ENCODE measurements around the gene RYR1.
A peak's percentile ranks its signal among the peaks of the same experiment; 100 is the strongest.
"Not testable (repeated sequence)": the region's sequence is repeated elsewhere in the genome, so short reads cannot be mapped to it uniquely, and the experiment has no call there.

Gene RYR1

DNA sequence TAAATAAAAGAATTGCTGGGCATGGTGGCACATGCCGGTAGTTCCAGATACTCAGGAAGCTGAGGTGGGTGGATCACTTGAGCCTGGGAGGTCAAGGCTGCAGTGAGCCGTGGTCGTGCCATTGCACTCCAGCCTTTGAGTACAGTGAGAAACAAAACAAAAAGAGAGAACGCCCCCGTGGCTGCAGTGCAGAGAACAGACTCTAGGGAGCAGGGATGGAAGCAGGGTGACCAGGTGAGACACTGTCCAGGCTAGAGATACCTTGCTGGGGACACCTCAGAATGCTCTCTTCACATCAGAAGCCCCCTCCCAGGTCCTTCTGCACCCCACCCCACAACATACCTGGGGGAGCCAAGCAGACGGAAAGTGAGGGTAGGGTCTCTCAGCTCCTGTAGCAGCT lies 159.4 kb downstream of the RYR1 start:
- TF ChIP-seq, protein P1, sequence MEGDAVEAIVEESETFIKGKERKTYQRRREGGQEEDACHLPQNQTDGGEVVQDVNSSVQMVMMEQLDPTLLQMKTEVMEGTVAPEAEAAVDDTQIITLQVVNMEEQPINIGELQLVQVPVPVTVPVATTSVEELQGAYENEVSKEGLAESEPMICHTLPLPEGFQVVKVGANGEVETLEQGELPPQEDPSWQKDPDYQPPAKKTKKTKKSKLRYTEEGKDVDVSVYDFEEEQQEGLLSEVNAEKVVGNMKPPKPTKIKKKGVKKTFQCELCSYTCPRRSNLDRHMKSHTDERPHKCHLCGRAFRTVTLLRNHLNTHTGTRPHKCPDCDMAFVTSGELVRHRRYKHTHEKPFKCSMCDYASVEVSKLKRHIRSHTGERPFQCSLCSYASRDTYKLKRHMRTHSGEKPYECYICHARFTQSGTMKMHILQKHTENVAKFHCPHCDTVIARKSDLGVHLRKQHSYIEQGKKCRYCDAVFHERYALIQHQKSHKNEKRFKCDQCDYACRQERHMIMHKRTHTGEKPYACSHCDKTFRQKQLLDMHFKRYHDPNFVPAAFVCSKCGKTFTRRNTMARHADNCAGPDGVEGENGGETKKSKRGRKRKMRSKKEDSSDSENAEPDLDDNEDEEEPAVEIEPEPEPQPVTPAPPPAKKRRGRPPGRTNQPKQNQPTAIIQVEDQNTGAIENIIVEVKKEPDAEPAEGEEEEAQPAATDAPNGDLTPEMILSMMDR (IDR thresholded peaks at IDR 0.05) = no peak
- Histone ChIP-seq H3K27ac (no peak overlapping the region), H3K9me3 (no peaks in the 10 kb centered on the region), H3K4me1 (peaks cover 0 to 10% (median 3%) of the 10 kb centered on the region in 4 donors), H3K36me3 (no peaks in the 10 kb centered on the region), H3K27me3 (peaks cover 0 to 42% of the 10 kb centered on the region in 2 donors), H3K4me3 (no peak overlapping the region)
- no peak for DNase-seq
- intact Hi-C loops (cut with DNase I; ENCODE audit: low total_unique reads) = no loop called here

DNA sequence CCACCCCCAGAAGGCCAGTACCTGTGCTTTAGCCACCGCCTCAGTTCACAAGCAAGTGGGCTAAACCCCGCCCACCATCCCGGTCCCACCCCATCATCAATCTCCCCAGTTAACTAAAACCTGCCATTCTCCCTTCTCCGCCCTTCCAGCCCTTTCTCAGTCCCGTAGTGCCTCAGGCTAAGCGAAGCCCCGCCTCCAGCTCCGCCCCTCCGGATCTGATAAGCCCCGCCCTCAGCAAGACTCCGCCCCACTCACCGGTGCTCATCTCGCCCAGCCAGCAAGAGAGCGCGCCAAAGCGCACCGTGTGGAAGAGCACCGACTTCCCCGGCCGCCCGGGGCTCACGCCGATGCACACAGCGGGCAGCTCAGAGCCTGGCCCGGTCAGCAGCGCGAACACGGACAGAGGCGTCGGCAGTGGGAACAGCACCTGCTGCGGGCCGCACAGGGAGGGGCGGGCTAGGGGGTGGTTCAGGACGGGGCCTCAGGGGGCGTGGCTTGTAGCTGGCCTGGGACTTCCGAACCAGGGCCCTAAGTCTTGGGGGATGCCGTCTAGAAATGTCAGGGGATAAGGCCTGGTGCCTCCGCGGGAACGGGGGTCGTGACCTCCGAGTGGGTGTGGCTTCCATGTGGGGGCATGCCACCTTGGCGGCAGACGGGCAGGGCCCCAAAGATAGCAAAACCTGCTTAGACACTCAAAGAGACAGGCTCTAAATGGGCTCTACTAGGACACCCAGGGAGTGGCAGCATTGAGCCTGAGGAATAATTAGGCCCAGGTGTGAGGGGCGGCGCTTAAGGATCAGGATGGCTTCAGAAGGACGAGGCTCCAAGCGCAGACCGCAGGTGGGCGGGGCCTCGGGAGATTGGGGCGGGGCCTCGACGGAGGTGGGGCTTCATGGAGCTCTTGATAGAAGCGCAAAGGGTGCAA lies 162.8 kb downstream of the RYR1 start:
- H3K27ac ChIP-seq = no peak overlapping the region
- TF ChIP-seq, protein P1 (IDR thresholded peaks at IDR 0.05) = no peak
- H3K4me1 ChIP-seq = peaks cover 0 to 10% (median 3%) of the 10 kb centered on the region in 4 donors
- H3K36me3 ChIP-seq = no peaks in the 10 kb centered on the region
- intact Hi-C loops (cut with DNase I; ENCODE audit: low total_unique reads) = no loop called here
- no peaks in the 10 kb centered on the region for H3K9me3 ChIP-seq
- peak overlapping the region in 1 of 2 donors; percentile 12 for H3K4me3 ChIP-seq
- peaks cover 0 to 38% of the 10 kb centered on the region in 2 donors for H3K27me3 ChIP-seq
- DNase-seq = no peak

DNA sequence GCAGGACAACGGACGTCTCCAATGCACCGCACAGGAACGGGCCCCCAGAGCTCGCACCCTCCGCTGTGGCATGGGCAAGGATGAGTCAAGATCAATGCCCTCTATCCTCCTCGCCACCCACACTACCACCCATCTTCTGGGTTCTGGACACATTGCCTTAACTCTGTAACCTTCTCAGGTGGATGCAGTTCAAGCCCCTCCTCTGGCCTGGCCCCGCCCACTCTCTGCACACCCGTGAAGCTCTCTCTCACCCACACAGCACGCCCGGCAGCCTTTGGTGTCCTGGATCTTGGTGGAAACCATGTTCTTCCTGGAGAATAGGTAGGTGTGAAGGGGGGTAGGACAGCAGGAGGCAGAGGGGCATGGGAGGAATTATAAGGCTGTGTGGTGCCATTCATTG lies 163.6 kb downstream of the RYR1 start:
- Histone ChIP-seq H3K27me3 (peaks cover 0 to 36% of the 10 kb centered on the region in 2 donors), H3K4me1 (peaks cover 0 to 10% (median 3%) of the 10 kb centered on the region in 4 donors), H3K27ac (no peak overlapping the region), H3K4me3 (no peak overlapping the region), H3K36me3 (no peaks in the 10 kb centered on the region), H3K9me3 (no peaks in the 10 kb centered on the region)
- no peak for DNase-seq
- intact Hi-C loops (cut with DNase I; ENCODE audit: low total_unique reads) = no loop called here
- TF ChIP-seq, protein P1 (IDR thresholded peaks at IDR 0.05) = no peak

DNA sequence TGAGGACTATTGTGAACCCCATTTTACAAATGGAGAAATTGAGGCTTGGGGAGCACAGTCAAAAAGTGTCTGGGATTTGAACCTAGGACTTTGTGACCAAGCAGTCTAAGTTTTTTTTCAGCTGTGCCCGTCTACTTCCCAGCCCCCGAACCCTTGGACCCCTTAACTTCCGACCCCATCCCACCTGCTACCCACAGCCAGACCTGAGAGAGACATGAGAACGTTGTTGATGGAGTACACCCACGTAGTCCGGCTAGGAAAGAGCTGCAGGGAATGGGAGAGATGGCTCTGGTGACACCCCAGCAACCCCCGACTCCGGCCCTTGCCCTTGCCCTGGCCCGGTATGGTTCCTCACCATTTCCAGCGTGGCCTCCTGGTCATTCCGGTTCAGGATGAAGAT lies 166.2 kb downstream of the RYR1 start:
- TF ChIP-seq, protein P1 (IDR thresholded peaks at IDR 0.05) = no peak

DNA sequence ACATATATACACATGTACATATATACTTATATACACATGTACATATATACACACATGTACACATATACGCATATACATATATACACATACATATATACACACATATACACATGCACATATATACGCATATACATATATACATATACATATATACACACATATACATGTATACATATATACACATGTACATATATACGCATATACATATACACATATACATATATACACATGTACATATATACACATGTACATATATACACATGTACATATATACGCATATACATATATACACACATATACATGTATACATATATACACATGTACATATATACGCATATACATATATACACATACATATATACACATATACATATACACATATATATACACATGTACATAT lies 169.4 kb downstream of the RYR1 start:
- H3K27ac ChIP-seq; H3K36me3 ChIP-seq; H3K27me3 ChIP-seq; intact Hi-C loops (cut with DNase I; ENCODE audit: low total_unique reads); H3K4me1 ChIP-seq; DNase-seq; H3K4me3 ChIP-seq; H3K9me3 ChIP-seq: not testable (repeated sequence)

More for the DNA sequence above, 166.2 kb downstream of the RYR1 start:
- Histone ChIP-seq H3K9me3 (no peaks in the 10 kb centered on the region), H3K27me3 (peaks cover 0 to 14% of the 10 kb centered on the region in 2 donors), H3K4me3 (no peak overlapping the region), H3K36me3 (no peaks in the 10 kb centered on the region), H3K4me1 (peaks cover 0 to 10% (median 3%) of the 10 kb centered on the region in 4 donors), H3K27ac (no peak overlapping the region)
- no peak for DNase-seq
- intact Hi-C loops (cut with DNase I; ENCODE audit: low total_unique reads) = no loop called here

DNA sequence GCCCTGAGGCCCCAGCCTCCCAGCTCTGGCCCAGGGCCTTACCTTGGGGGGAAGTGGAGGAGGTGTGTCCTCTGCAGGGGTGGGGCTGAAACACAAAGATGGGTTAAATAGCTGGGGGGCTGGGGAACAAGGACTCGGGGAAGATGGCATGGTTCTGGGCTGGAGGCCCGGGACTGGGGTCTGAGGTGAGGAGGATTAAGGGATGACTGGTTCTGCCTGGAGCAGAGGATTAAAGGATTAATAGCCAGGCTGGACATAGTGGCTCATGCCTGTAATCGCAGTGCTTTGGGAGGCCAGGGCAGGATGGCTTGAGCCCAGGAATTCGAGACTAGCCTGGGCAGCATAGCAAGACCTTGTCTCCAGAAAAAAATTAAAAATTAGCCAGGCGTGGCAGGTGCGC lies 172.6 kb downstream of the RYR1 start:
- no peaks in the 10 kb centered on the region for H3K4me1 ChIP-seq
- no peak overlapping the region for H3K4me3 ChIP-seq
- TF ChIP-seq, protein P1 (IDR thresholded peaks at IDR 0.05) = no peak
- intact Hi-C loops (cut with DNase I; ENCODE audit: low total_unique reads) = no loop called here
- H3K9me3 ChIP-seq = no peaks in the 10 kb centered on the region
- no peak overlapping the region for H3K27ac ChIP-seq
- DNase-seq = no peak
- no peaks in the 10 kb centered on the region for H3K36me3 ChIP-seq
- peaks cover 0 to 7% of the 10 kb centered on the region in 2 donors for H3K27me3 ChIP-seq
